T-helper 2 cell treated with Interferon-gamma antibody and Interleukin-4, amounts not matched to agents 5 μg/mL and 100 μg/mL, for 36 hours (primary cell): ENCODE results near the gene AKNA.

ENCODE experiments used
- DNase-seq: peaks from one replicate; pipeline ENCODE4 v3.0.0; 2021; ENCODE audit warnings: low spot score
- H3K27ac Mint-ChIP-seq: one replicate; pipeline ENCODE4 v1.8.0; 2021; ENCODE audit warnings: mild to moderate bottlenecking, mixed read lengths
- H3K27me3 Mint-ChIP-seq: one replicate; pipeline ENCODE4 v1.8.0; 2021; ENCODE audit warnings: low read depth, mixed read lengths
- H3K36me3 Mint-ChIP-seq: one replicate; pipeline ENCODE4 v1.8.0; 2021; ENCODE audit warnings: low read depth, mixed read lengths
- H3K4me1 Mint-ChIP-seq: one replicate; pipeline ENCODE4 v1.8.0; 2021; ENCODE audit warnings: low read depth, mixed read lengths
- H3K4me3 Mint-ChIP-seq: one replicate; pipeline ENCODE4 v1.8.0; 2022; ENCODE audit warnings: mild to moderate bottlenecking, moderate library complexity, mixed read lengths
- H3K9me3 Mint-ChIP-seq: one replicate; pipeline ENCODE4 v1.8.0; 2021; ENCODE audit warnings: mixed read lengths

AKNA gene

DNA sequence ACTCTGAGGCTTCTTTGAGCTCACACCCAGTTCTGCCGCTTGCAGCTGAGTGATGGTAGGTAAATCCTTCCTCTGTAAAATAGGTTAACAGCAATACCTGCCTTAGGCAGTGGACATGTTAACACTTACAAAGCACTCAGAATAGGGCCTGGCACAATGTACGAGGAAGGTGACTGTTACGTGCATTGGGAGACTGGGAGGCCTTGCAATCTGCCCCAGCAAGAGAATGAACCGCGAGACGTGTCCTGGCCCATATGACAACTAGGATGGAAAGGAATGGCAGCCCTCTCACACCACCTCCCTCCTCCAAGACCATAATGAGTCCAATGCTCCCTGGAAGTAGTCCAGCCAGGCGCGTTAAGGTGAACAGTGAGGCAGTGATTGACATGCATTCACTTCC, 23.1 kb upstream of the AKNA start:
- Mint-ChIP-seq H3K36me3 (no peaks in the 10 kb centered on the region), H3K9me3 (no peaks in the 10 kb centered on the region), H3K27me3 (no peaks in the 10 kb centered on the region), H3K4me1 (no peaks in the 10 kb centered on the region), H3K4me3 (no peak overlapping the region), H3K27ac (no peak overlapping the region)
- DNase-seq, result no peak

DNA sequence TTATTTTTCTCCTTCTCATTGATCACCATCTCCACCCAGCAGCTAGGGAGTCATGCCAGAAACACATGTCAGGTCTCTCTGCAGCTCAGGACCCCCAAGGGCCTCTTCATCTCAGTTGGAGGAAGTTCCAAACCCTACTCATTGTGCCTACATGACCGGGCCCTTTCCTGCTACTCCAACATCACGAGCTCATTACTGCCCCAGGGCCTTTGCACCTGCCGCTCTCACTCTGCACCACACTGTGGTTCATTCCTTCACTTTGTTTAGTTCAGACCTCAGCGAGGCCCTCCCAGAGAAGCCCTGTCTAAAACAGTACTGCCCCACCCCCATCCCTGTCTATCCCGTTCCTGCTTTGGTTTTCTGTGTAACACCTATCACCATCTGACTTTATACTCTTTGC, 22.1 kb upstream of the AKNA start:
- H3K4me1 Mint-ChIP-seq, result peaks cover 4% of the 10 kb centered on the region
- H3K27ac Mint-ChIP-seq, result no peak overlapping the region
- no peaks in the 10 kb centered on the region for H3K9me3 Mint-ChIP-seq
- no peaks in the 10 kb centered on the region for H3K36me3 Mint-ChIP-seq
- no peak for DNase-seq
- H3K4me3 Mint-ChIP-seq, result no peak overlapping the region
- no peaks in the 10 kb centered on the region for H3K27me3 Mint-ChIP-seq

DNA sequence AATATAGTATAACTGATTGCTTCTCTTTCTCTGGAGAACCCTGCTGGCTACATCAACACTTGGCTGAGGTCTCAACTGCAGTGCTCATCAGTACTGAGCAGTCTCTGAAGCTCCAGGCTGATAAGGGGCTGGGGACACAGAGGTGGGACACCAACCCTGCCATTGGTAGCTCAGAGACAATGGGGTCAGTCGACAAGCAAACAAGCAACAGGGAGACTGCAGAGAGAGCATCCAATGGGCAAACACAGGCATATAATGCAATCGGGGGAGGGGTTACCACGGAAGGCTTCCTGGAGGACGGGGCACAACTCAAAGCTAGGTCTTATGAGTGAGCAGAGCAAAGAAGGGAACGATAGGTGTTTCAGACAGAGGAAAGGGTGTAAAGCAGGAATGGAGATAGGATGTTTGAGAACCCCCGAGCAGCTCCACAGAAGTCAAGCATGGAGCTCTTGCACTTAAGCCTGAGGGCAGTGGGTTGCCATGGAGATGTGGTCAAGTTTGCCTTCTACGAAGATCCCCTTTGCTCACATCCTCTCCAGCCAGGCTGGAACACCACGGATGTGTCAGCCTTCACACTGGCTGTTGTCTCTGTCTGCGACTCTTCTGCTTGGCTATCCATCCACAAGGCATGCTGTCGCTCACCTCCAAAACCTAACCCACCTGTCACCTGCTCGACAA, 21.5 kb upstream of the AKNA start:
- no peak overlapping the region for H3K4me3 Mint-ChIP-seq
- no peaks in the 10 kb centered on the region for H3K27me3 Mint-ChIP-seq
- DNase-seq, result no peak
- H3K4me1 Mint-ChIP-seq, result peaks cover 4% of the 10 kb centered on the region
- no peaks in the 10 kb centered on the region for H3K9me3 Mint-ChIP-seq
- H3K36me3 Mint-ChIP-seq, result no peaks in the 10 kb centered on the region
- no peak overlapping the region for H3K27ac Mint-ChIP-seq

DNA sequence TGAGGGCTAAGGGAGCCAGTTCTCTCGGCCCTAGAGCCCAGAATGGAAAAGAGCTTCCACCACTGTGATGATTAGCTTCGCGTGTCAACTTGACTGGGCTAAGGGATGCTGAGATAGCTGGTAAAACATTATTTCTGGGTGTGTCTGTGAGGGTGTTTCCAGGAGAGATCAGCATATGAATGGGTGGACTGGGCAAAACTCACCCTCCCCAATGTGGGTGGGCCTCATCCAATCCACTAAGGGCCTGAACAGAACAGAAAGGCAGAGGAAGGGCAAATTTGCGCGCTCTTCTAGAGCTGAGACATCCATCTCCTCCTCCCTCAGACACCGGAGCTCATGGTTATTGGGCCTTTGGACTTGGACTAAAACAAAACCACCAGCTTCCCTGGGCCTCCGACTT, 20.9 kb upstream of the AKNA start:
- no peak overlapping the region for H3K27ac Mint-ChIP-seq
- peaks cover 4% of the 10 kb centered on the region for H3K4me1 Mint-ChIP-seq
- H3K27me3 Mint-ChIP-seq, result no peaks in the 10 kb centered on the region
- H3K36me3 Mint-ChIP-seq, result no peaks in the 10 kb centered on the region
- no peak for DNase-seq
- H3K9me3 Mint-ChIP-seq, result no peaks in the 10 kb centered on the region
- no peak overlapping the region for H3K4me3 Mint-ChIP-seq

DNA sequence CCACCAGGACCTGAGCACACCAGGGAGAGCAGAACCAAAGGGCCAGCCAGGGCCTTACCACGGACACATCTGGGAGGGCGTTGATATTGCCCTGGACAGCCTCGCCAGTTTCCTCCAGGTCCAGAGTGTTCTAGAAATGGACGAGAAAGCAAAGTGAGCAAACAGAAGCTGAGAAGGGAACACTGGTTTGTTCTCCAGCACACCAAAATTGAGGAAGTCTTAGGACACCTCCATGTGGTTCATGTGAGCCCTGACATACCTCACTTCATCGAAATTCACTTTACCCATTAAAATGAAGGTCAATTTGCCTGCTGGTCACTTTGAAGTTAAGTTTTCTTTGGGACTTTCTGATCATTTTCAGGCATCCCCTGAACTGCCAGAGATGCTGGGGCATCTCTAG, 20.1 kb upstream of the AKNA start:
- no peaks in the 10 kb centered on the region for H3K9me3 Mint-ChIP-seq
- no peaks in the 10 kb centered on the region for H3K36me3 Mint-ChIP-seq
- no peak overlapping the region for H3K27ac Mint-ChIP-seq
- peaks cover 4% of the 10 kb centered on the region for H3K4me1 Mint-ChIP-seq
- H3K4me3 Mint-ChIP-seq, result no peak overlapping the region
- DNase-seq, result no peak
- no peaks in the 10 kb centered on the region for H3K27me3 Mint-ChIP-seq

DNA sequence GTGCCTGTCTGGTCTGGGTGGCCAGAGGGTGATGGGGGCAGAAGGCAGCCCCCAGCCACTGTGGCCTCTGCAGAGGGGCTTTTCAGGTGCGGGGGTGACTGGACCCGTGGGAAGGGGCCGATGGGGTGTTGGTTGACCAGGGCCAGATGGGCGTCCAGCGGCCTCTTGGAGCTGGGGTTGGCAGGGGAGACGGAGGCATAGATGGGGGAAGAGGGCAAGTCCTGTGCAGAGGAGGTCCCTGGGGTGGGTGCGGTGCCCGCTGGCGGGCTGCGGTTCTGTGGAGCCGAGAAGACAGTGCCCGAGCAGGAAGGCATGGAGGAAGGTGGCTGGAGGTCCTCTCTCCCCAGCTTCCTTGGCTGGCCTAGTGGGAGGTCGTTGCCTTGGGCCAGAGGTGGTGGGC, 18.7 kb upstream of the AKNA start:
- no peak overlapping the region for H3K27ac Mint-ChIP-seq
- H3K4me3 Mint-ChIP-seq, result no peak overlapping the region

DNA sequence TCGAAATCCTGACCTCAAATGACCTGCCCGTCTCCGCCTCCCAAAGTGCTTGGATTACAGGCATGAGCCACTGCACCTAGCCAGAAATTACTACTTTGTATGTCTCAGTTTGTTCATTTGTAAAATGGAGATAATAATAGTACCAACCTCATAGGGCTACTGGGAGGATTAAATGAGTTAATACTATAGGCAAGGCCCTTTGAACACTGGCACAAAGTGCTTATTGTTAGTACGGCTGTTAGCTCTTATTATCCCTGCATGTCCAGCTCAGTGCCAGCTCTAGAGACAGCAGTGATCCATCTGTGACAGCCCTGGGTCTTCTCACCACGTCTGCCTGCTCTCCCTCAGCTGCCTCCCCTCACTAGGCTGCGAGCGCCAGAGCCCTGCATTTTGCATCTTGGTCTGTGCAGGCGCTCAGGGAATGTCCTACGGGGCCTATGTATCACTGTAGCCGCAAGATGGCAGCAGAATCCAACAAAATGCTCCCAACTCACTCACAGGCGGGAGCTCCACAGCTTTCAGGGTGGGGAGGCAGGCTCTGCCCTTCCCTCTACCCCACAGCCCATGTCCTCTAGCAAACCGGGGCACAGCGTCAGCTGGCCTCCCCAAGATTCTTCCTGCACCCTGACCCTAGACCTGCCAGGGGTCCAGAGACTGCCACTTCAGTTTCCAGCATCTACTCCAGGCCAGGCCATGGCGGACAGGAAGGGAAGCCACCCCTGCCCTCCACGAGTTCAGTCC, 17.7 kb upstream of the AKNA start:
- Mint-ChIP-seq H3K27me3 (no peaks in the 10 kb centered on the region), H3K9me3 (no peaks in the 10 kb centered on the region), H3K4me1 (peaks cover 4% of the 10 kb centered on the region), H3K4me3 (no peak overlapping the region), H3K27ac (no peak overlapping the region), H3K36me3 (no peaks in the 10 kb centered on the region)
- peak; percentile 60 for DNase-seq

More for the DNA sequence above, 18.7 kb upstream of the AKNA start:
- Mint-ChIP-seq H3K9me3 (no peaks in the 10 kb centered on the region), H3K36me3 (no peaks in the 10 kb centered on the region), H3K27me3 (no peaks in the 10 kb centered on the region), H3K4me1 (peaks cover 4% of the 10 kb centered on the region)
- DNase-seq, result no peak

DNA sequence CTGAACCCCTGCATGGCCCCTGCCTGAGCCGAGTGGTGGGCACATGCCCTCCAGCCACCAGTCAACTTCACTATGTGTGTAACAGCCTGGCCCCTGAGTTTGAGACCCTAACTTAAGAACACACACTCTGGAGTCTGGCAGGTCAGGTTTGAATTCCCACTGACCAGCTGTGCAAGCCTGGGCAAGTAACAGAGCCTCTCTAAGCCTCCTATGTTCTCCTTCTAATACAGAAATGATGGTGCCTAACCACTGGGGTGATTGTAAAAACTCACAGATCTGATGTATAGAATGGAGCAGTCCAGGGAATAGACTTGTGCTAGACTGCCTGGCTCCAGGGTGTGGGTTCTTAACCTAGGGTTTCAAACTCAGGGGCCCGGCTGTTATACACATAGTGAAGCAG, 16.7 kb upstream of the AKNA start:
- H3K36me3 Mint-ChIP-seq, result no peaks in the 10 kb centered on the region
- H3K4me3 Mint-ChIP-seq, result no peak overlapping the region
- no peak for DNase-seq
- no peaks in the 10 kb centered on the region for H3K9me3 Mint-ChIP-seq
- H3K27ac Mint-ChIP-seq, result no peak overlapping the region
- H3K4me1 Mint-ChIP-seq, result peaks cover 4% of the 10 kb centered on the region
- H3K27me3 Mint-ChIP-seq, result no peaks in the 10 kb centered on the region

DNA sequence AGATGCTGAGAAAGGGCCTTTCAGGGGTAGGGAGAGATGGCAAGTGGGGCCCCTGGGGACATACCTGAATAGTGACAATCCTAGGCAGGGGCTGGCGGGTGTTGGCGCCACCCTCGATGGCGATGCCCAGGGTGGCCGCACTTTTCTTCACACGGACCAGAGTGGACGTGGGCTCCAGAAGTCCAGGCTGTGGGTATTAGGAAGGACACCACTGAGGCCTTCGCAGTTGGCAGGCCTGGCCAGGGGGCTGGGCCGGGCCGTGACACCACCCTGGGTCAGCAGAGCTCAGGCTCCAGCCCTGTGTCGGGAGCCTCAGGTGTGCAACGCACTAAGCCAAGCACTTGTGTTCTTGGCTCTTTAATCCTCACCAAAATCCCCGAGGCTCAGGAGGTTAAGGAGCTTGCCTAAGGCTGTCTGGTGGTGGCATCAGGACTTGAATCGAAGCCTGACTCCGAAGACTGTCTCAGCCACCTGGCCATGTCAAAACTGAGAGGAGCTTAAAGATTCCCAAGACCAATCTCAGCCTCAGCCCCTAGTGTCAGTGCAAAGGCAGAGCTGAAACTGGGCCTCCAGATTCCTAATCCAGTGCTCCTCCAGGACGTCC, 15.5 kb upstream of the AKNA start:
- H3K4me1 Mint-ChIP-seq, result peaks cover 4% of the 10 kb centered on the region
- no peaks in the 10 kb centered on the region for H3K9me3 Mint-ChIP-seq
- H3K4me3 Mint-ChIP-seq, result no peak overlapping the region
- H3K27me3 Mint-ChIP-seq, result no peaks in the 10 kb centered on the region
- H3K27ac Mint-ChIP-seq, result no peak overlapping the region
- no peaks in the 10 kb centered on the region for H3K36me3 Mint-ChIP-seq
- DNase-seq, result no peak

DNA sequence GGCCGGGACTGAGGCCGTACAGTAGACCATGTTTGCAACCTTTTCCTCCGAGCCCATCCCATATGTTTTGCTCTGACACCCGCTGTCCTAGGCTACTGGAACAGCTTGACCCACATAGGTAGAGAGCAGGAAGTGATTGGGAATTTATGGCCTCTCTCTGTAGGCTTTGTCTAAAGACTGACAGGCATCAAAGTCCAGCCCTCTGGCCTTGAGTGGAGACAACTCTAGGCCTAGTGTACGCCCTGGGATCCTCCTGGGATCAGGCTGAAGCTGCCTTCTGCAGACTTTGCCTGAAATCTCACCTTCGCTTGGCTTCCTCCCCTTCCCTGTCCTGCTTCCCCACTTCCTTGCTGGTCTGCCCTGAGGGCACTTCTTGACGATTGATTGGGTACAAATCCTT, 13.6 kb upstream of the AKNA start:
- Mint-ChIP-seq H3K4me1 (peaks cover 15% of the 10 kb centered on the region), H3K9me3 (no peaks in the 10 kb centered on the region), H3K27me3 (no peaks in the 10 kb centered on the region), H3K36me3 (peaks cover 8% of the 10 kb centered on the region), H3K27ac (no peak overlapping the region), H3K4me3 (no peak overlapping the region)
- DNase-seq, result no peak

DNA sequence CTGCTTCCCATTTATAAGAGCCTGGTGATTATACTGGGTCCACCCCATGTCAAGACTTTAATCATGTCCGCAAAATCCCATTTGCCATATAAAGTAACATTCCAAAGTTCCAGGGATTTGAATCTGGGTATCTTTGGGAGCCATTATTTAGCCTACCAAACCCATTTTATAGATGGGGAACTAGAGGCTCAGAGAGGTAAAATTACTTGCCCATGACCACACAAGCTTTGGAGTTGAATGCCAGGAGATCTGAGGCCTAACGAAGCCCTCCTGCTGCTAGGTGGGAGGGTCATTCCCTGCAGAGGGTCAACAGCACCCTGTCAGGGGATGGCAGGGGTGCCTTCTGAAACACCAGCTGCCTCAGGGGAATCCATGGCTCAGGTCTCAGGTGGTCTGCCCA, 13.0 kb upstream of the AKNA start:
- Mint-ChIP-seq H3K27me3 (no peaks in the 10 kb centered on the region), H3K27ac (no peak overlapping the region)

DNA sequence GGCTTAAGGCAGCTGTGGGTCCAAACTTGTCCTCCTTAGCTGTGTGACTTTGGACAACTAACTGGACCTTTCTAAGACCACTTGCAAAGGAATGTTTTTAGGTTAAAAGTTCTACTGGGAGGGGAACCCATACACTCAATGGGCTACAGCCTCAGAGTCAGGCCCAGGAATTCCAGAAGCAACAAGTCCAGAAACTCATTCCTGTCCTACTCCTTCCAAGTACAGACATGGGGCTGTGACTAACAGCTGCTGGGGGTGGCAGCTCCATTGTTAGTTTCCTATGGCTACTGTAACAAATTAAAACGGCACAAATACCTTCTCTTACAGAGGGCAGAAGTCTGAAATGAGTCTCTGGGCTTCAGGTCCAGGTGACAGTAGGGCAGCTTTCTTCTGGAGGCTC, 12.4 kb upstream of the AKNA start:
- H3K27me3 Mint-ChIP-seq, result no peaks in the 10 kb centered on the region
- H3K9me3 Mint-ChIP-seq, result no peaks in the 10 kb centered on the region
- peaks cover 21% of the 10 kb centered on the region for H3K4me1 Mint-ChIP-seq
- no peak overlapping the region for H3K27ac Mint-ChIP-seq
- DNase-seq, result no peak
- no peak overlapping the region for H3K4me3 Mint-ChIP-seq
- H3K36me3 Mint-ChIP-seq, result peaks cover 11% of the 10 kb centered on the region

More for the DNA sequence above, 13.0 kb upstream of the AKNA start:
- DNase-seq, result no peak
- Mint-ChIP-seq H3K4me1 (peaks cover 20% of the 10 kb centered on the region), H3K4me3 (no peak overlapping the region), H3K9me3 (no peaks in the 10 kb centered on the region), H3K36me3 (peaks cover 10% of the 10 kb centered on the region)

DNA sequence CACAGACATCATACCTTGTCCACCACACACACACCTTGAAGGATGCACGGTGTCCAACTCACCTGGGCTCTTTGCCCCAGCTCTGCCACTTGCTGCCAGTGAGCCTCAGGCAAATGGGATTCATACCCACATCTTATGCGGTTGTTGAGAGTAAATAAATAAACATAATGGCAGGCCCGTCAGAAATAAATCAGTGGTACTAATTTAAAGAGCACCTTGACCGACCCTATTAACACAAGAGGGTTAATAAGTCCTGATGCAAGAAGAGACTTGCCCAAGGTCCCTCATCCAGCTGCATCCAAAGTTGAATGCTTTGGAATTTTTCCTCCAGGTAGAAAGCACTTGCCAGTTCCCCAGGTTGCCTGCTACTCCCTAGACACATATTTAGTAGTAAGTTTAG, 11.6 kb upstream of the AKNA start:
- Mint-ChIP-seq H3K9me3 (no peaks in the 10 kb centered on the region), H3K27ac (no peak overlapping the region), H3K4me3 (no peak overlapping the region), H3K4me1 (peaks cover 29% of the 10 kb centered on the region), H3K27me3 (no peaks in the 10 kb centered on the region), H3K36me3 (peaks cover 14% of the 10 kb centered on the region)
- DNase-seq, result no peak

DNA sequence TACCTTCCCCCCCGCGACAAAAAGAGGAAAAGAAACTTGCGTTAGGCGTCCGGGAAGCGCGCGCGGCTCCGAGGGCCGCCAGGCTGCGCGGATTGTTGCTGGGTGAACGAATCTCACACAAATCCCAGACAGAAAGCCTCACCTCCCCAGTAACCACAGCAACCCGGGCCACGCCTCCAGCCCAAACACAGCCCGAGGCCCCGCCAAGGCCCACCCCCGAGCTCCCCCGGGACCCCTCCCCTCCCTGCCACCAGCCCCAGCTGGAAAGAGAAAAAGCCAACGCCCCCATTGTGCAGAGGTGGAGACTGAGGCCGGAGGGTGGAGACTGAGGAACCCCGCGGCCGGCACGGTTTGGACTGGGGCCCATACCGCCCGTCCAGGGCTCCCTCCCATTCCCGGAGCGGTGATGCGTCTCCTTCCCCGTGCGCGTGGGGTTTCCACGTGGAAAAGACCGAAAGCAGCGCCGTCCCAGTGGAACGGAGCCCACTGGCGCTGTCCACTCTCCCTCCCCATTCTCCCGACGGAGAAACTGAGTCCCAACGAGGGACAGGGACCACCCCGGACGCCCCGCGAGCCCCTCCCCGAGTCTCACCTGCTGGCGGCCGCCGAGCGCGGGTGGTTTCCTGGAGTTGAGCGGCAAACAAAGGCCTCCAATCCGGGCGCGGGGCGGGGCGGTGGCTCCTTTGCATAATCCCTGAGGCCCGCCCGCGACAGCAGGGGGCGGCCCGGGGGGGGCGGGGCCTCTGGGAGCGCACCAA, 10.2 kb upstream of the AKNA start:
- H3K4me3 Mint-ChIP-seq, result peak overlapping the region; percentile 99

More for the DNA sequence above, 10.2 kb upstream of the AKNA start:
- DNase-seq, result peak; percentile 95
- peaks cover 19% of the 10 kb centered on the region for H3K36me3 Mint-ChIP-seq
- no peaks in the 10 kb centered on the region for H3K27me3 Mint-ChIP-seq
- H3K9me3 Mint-ChIP-seq, result no peaks in the 10 kb centered on the region
- peaks cover 36% of the 10 kb centered on the region for H3K4me1 Mint-ChIP-seq
- H3K27ac Mint-ChIP-seq, result peak overlapping the region; percentile 89
